ENCODE results near the gene VTI1A. TPM values are rescaled to one million over a fixed set of nuclear protein-coding genes. Genes with fewer than 3 reads are reported as not detected.

VTI1A gene
- total and polyA plus RNA-seq, 7 experiments from 2014 or later: 21.7 to 56.8 (median 40.8) TPM

- H3K36me3 ChIP-seq (ENCODE audit: control insufficient read depth in 2 of 3, insufficient read depth in 3 of 3, low read length in 3 of 3): peaks cover 2 to 34% (median 6%) of the 10 kb centered on the region in 3 experiments
- H3K9me3 ChIP-seq (ENCODE audit: control insufficient read depth in 2 of 3, low read length in 3 of 3): no peaks in the 10 kb centered on the region
- peaks cover 29 to 79% (median 68%) of the 10 kb centered on the region in 7 donors for H3K4me1 Mint-ChIP-seq
- H3K4me1 ChIP-seq (ENCODE audit: control insufficient read depth in 2 of 2, insufficient read depth in 2 of 2, low read length in 2 of 2): peaks cover 23 to 25% of the 10 kb centered on the region in 2 donors
- peak overlapping the region; percentile 95 to 100 (median 99) for H3K27ac Mint-ChIP-seq
- intact Hi-C loops (cut with micrococcal nuclease): loop anchor here (1.0 to 10.0 kb wide), 10 partner anchors 8 to 1949 kb away; partner anchors contain the start of genes DCLRE1A (in 2 of the 2), DUSP5 (in 2 of the 2), NHLRC2 (in 2 of the 2) and BBIP1 (in 1 of the 2)
- CTCF ChIA-PET: no interaction called here
- POLR2A ChIA-PET: interaction anchor here (1.0 to 2.5 kb wide), 5 partner anchors 14 to 263 kb away, joined by 3 to 22 read pairs (median 6); partner anchors contain the start of genes ACSL5 and GPAM
- H3K4me3 ChIP-seq (ENCODE audit: low read length): peak overlapping the region; percentile 85
- no peaks in the 10 kb centered on the region for H3K9me3 Mint-ChIP-seq
- DNase-seq: peak in 1 of 9 donors; percentile 4
- H3K27ac ChIP-seq (ENCODE audit: low read depth, low read length): peak overlapping the region; percentile 90
- H3K27me3 ChIP-seq (ENCODE audit: control insufficient read depth in 2 of 2, insufficient read depth in 2 of 2, low read length in 2 of 2): no peaks in the 10 kb centered on the region
- no peaks in the 10 kb centered on the region for H3K27me3 Mint-ChIP-seq
- H3K4me3 Mint-ChIP-seq: peak overlapping the region; percentile 92 to 100 (median 96)
- peaks cover 5 to 14% (median 10%) of the 10 kb centered on the region in 5 donors for H3K36me3 Mint-ChIP-seq
- ATAC-seq: no peak
Measured at GRCh38 chr10:112446055-112446854, 760 bp upstream of the VTI1A start.

- ChIA-PET CTCF (interaction anchor here (0.5 kb wide), 1 partner anchor 28 kb away, joined by 3 read pairs; no protein-coding TSS in a partner anchor), POLR2A (interaction anchor here (0.7 to 2.5 kb wide), 9 partner anchors 9 to 264 kb away, joined by 3 to 22 read pairs (median 4); partner anchors contain the start of genes ACSL5 and GPAM)
- Histone ChIP-seq H3K36me3 (ENCODE audit: control insufficient read depth in 2 of 3, insufficient read depth in 3 of 3, low read length in 3 of 3) (peaks cover 0 to 21% (median 3%) of the 10 kb centered on the region in 3 experiments), H3K27ac (ENCODE audit: low read depth, low read length) (peak overlapping the region; percentile 90), H3K4me3 (ENCODE audit: low read length) (peak overlapping the region; percentile 85), H3K27me3 (ENCODE audit: control insufficient read depth in 2 of 2, insufficient read depth in 2 of 2, low read length in 2 of 2) (no peaks in the 10 kb centered on the region), H3K9me3 (ENCODE audit: control insufficient read depth in 2 of 3, low read length in 3 of 3) (no peaks in the 10 kb centered on the region), H3K4me1 (ENCODE audit: control insufficient read depth in 2 of 2, insufficient read depth in 2 of 2, low read length in 2 of 2) (peaks cover 23 to 25% of the 10 kb centered on the region in 2 donors)
- Mint-ChIP-seq H3K27ac (peak overlapping the region; percentile 95 to 100 (median 99)), H3K36me3 (peaks cover 4 to 14% (median 7%) of the 10 kb centered on the region in 5 donors), H3K4me1 (peaks cover 29 to 76% (median 60%) of the 10 kb centered on the region in 7 donors), H3K27me3 (no peaks in the 10 kb centered on the region), H3K4me3 (peak overlapping the region; percentile 92 to 100 (median 96)), H3K9me3 (no peaks in the 10 kb centered on the region)
- intact Hi-C loops (cut with micrococcal nuclease): loop anchor here (1.0 to 10.0 kb wide), 8 partner anchors 25 to 1950 kb away; partner anchors contain the start of genes DCLRE1A (in 2 of the 2), DUSP5 (in 2 of the 2), NHLRC2 (in 2 of the 2) and BBIP1 (in 1 of the 2)
- ATAC-seq (no peak), DNase-seq (no peak)
Measured at GRCh38 chr10:112447620-112447928, 559 bp downstream of the VTI1A start.

- CTCF ChIA-PET: no interaction called here
- Mint-ChIP-seq H3K4me1 (peaks cover 27 to 66% (median 60%) of the 10 kb centered on the region in 7 donors), H3K27me3 (no peaks in the 10 kb centered on the region), H3K9me3 (no peaks in the 10 kb centered on the region), H3K4me3 (peak overlapping the region; percentile 57 to 100 (median 96)), H3K36me3 (peaks cover 5 to 12% (median 9%) of the 10 kb centered on the region in 5 donors), H3K27ac (peak overlapping the region in 7 of 9 donors; percentile 3 to 97 (median 34))
- Histone ChIP-seq H3K36me3 (ENCODE audit: control insufficient read depth in 2 of 3, insufficient read depth in 3 of 3, low read length in 3 of 3) (peaks cover 0 to 17% (median 3%) of the 10 kb centered on the region in 3 experiments), H3K9me3 (ENCODE audit: control insufficient read depth in 2 of 3, low read length in 3 of 3) (no peaks in the 10 kb centered on the region), H3K27ac (ENCODE audit: low read depth, low read length) (no peak overlapping the region), H3K27me3 (ENCODE audit: control insufficient read depth in 2 of 2, insufficient read depth in 2 of 2, low read length in 2 of 2) (no peaks in the 10 kb centered on the region), H3K4me1 (ENCODE audit: control insufficient read depth in 2 of 2, insufficient read depth in 2 of 2, low read length in 2 of 2) (peaks cover 23 to 25% of the 10 kb centered on the region in 2 donors), H3K4me3 (ENCODE audit: low read length) (no peak overlapping the region)
- no peak for ATAC-seq
- no peak for DNase-seq
- POLR2A ChIA-PET: interaction anchor here (1.6 kb wide), 1 partner anchor 73 kb away, joined by 3 read pairs; no protein-coding TSS in a partner anchor
- intact Hi-C loops (cut with micrococcal nuclease): loop anchor here (5.0 to 10.0 kb wide), 5 partner anchors 1406 to 1952 kb away; partner anchors contain the start of genes DCLRE1A (in 2 of the 2), DUSP5 (in 2 of the 2), NHLRC2 (in 2 of the 2) and BBIP1 (in 1 of the 2)
Measured at GRCh38 chr10:112448888-112449287, 1.9 kb downstream of the VTI1A start.

GRCh38 chr10:112454910-112455779 lies 8.1 kb downstream of the VTI1A start:
- Mint-ChIP-seq H3K4me1 (peaks cover 19 to 45% (median 24%) of the 10 kb centered on the region in 7 donors), H3K9me3 (no peaks in the 10 kb centered on the region), H3K36me3 (peaks cover 0 to 11% (median 4%) of the 10 kb centered on the region in 5 donors), H3K27me3 (no peaks in the 10 kb centered on the region), H3K4me3 (no peak overlapping the region), H3K27ac (peak overlapping the region in 1 of 9 donors; percentile 30)
- Histone ChIP-seq H3K4me1 (ENCODE audit: control insufficient read depth in 2 of 2, insufficient read depth in 2 of 2, low read length in 2 of 2) (no peaks in the 10 kb centered on the region), H3K4me3 (ENCODE audit: low read length) (no peak overlapping the region), H3K27me3 (ENCODE audit: control insufficient read depth in 2 of 2, insufficient read depth in 2 of 2, low read length in 2 of 2) (no peaks in the 10 kb centered on the region), H3K36me3 (ENCODE audit: control insufficient read depth in 2 of 3, insufficient read depth in 3 of 3, low read length in 3 of 3) (peaks cover 0 to 3% (median 0%) of the 10 kb centered on the region in 3 experiments), H3K9me3 (ENCODE audit: control insufficient read depth in 2 of 3, low read length in 3 of 3) (no peaks in the 10 kb centered on the region), H3K27ac (ENCODE audit: low read depth, low read length) (no peak overlapping the region)
- POLR2A ChIA-PET: interaction anchor here (1.0 kb wide), 1 partner anchor 11 kb away, joined by 3 read pairs; no protein-coding TSS in a partner anchor
- CTCF ChIA-PET: interaction anchor here (0.6 to 0.9 kb wide), 2 partner anchors 17 to 71 kb away, joined by 4 to 5 read pairs; no protein-coding TSS in a partner anchor
- ATAC-seq (no peak), DNase-seq (no peak)
- intact Hi-C loops (cut with micrococcal nuclease): no loop called here

GRCh38 chr10:112456533-112456932 lies 9.5 kb downstream of the VTI1A start:
- Mint-ChIP-seq H3K27me3 (no peaks in the 10 kb centered on the region), H3K9me3 (no peaks in the 10 kb centered on the region), H3K4me1 (peaks cover 14 to 40% (median 19%) of the 10 kb centered on the region in 7 donors), H3K4me3 (no peak overlapping the region), H3K27ac (no peak overlapping the region), H3K36me3 (peaks cover 0 to 12% (median 10%) of the 10 kb centered on the region in 5 donors)
- ATAC-seq: no peak
- Histone ChIP-seq H3K27me3 (ENCODE audit: control insufficient read depth in 2 of 2, insufficient read depth in 2 of 2, low read length in 2 of 2) (no peaks in the 10 kb centered on the region), H3K27ac (ENCODE audit: low read depth, low read length) (no peak overlapping the region), H3K4me3 (ENCODE audit: low read length) (no peak overlapping the region), H3K36me3 (ENCODE audit: control insufficient read depth in 2 of 3, insufficient read depth in 3 of 3, low read length in 3 of 3) (no peaks in the 10 kb centered on the region), H3K4me1 (ENCODE audit: control insufficient read depth in 2 of 2, insufficient read depth in 2 of 2, low read length in 2 of 2) (no peaks in the 10 kb centered on the region), H3K9me3 (ENCODE audit: control insufficient read depth in 2 of 3, low read length in 3 of 3) (no peaks in the 10 kb centered on the region)
- ChIA-PET POLR2A (interaction anchor here (1.0 kb wide), 1 partner anchor 9 kb away, joined by 3 read pairs; the partner anchor contains the start of genes VTI1A and ZDHHC6), CTCF (interaction anchor here (0.6 to 0.9 kb wide), 2 partner anchors 40 to 145 kb away, joined by 4 to 8 read pairs; no protein-coding TSS in a partner anchor)
- intact Hi-C loops (cut with micrococcal nuclease): no loop called here
- no peak for DNase-seq
